MCF 10A (cell line): ENCODE measurements around the gene CUL7. TPM values are rescaled to one million over a fixed set of nuclear protein-coding genes. Genes with fewer than 3 reads are reported as not detected.

Source experiments
- BruUV-seq: library from RNA; stranded (reverse); fragments of 400-500 nt; replicated peaks from 2 replicates; lab custom pipeline; 2021; lab: Mats Ljungman, UMichigan
- CTCF ChIA-PET: fragments of 300-600 bp; sonication (Branson Sonifier 250); formaldehyde crosslinking; extraction: SDS; loops from one replicate; lab custom pipeline; 2021; ENCODE audit warnings: antibody characterized with exemption, inconsistent platforms; lab: Yijun Ruan, JAX
- POLR2A ChIA-PET: fragments of 300-600, 350-650 bp; sonication (Branson Sonifier 250); formaldehyde crosslinking; extraction: SDS; loops from one replicate; lab custom pipeline; 2020; ENCODE audit warnings: antibody characterized with exemption, inconsistent platforms; lab: Yijun Ruan, JAX
- DNase-seq: peaks from one replicate; pipeline ENCODE4 v3.0.0-alpha.2; 2018; ENCODE audit not compliant: unreplicated experiment
- H3K27ac Mint-ChIP-seq: one replicate; pipeline ENCODE4 v1.8.0; 2022; ENCODE audit warnings: mild to moderate bottlenecking, low read depth, mixed read lengths; ENCODE audit not compliant: unreplicated experiment
- H3K27me3 Mint-ChIP-seq: one replicate; pipeline ENCODE4 v1.8.0; 2022; ENCODE audit warnings: mixed read lengths; ENCODE audit not compliant: insufficient read depth, unreplicated experiment
- H3K36me3 Mint-ChIP-seq: one replicate; pipeline ENCODE4 v1.8.0; 2022; ENCODE audit warnings: mild to moderate bottlenecking, moderate library complexity, mixed read lengths; ENCODE audit not compliant: insufficient read depth, unreplicated experiment
- H3K4me1 Mint-ChIP-seq: one replicate; pipeline ENCODE4 v1.8.0; 2022; ENCODE audit warnings: mixed read lengths; ENCODE audit not compliant: insufficient read depth, unreplicated experiment
- H3K4me3 Mint-ChIP-seq: one replicate; pipeline ENCODE4 v1.8.0; 2022; ENCODE audit warnings: mild to moderate bottlenecking, moderate library complexity, mixed read lengths; ENCODE audit not compliant: unreplicated experiment
- H3K9me3 Mint-ChIP-seq: one replicate; pipeline ENCODE4 v1.8.0; 2022; ENCODE audit warnings: mixed read lengths; ENCODE audit not compliant: unreplicated experiment
- CTCF ChIP-seq: fragments of 200-600 bp; IDR thresholded peaks from one replicate; pipeline ENCODE4 v1.8.0; 2022; ENCODE audit warnings: antibody characterized with exemption, mild to moderate bottlenecking; ENCODE audit not compliant: unreplicated experiment
- intact Hi-C: fragments of 100-400 bp; cut with micrococcal nuclease; formaldehyde crosslinking; loops from 2 replicates; pipeline ENCODE4 v1.14.1; 2022
- total RNA-seq: library from RNA; stranded (reverse); gene quantifications from 2 replicates; pipeline ENCODE4 v1.2.3, GENCODE V29; 2022

Gene CUL7
- total RNA-seq, 1 experiment from 2014 or later: 22.7 TPM

- peak overlapping the region; percentile 16 for H3K27ac Mint-ChIP-seq
- peaks cover 41% of the 10 kb centered on the region for H3K36me3 Mint-ChIP-seq
- peaks cover 17% of the 10 kb centered on the region for H3K4me1 Mint-ChIP-seq
- no peak for DNase-seq
- no TSS peak for BruUV-seq
- no peak overlapping the region for H3K4me3 Mint-ChIP-seq
- H3K9me3 Mint-ChIP-seq: no peaks in the 10 kb centered on the region
- ChIA-PET CTCF (no interaction called here), POLR2A (interaction anchor here (0.7 kb wide), 2 partner anchors 40 to 91 kb away, joined by 3 to 4 read pairs; partner anchors contain the start of genes KLC4 and MRPL2)
- H3K27me3 Mint-ChIP-seq: no peaks in the 10 kb centered on the region
- no peak for TF ChIP-seq CTCF
- intact Hi-C loops: no loop called here
Measured at GRCh38 chr6:43019152-43019551, 34.5 kb downstream of the CUL7 start.

- intact Hi-C loops: no loop called here
- Mint-ChIP-seq H3K4me1 (peaks cover 31% of the 10 kb centered on the region), H3K4me3 (no peak overlapping the region), H3K27me3 (no peaks in the 10 kb centered on the region), H3K27ac (no peak overlapping the region), H3K9me3 (no peaks in the 10 kb centered on the region), H3K36me3 (peaks cover 40% of the 10 kb centered on the region)
- TF ChIP-seq CTCF: no peak
- CTCF ChIA-PET: interaction anchor here (2.7 kb wide), 1 partner anchor 127 kb away, joined by 11 read pairs; no protein-coding TSS in a partner anchor
- no TSS peak for BruUV-seq
- no peak for DNase-seq
- POLR2A ChIA-PET: interaction anchor here (0.6 to 4.9 kb wide), 4 partner anchors 37 to 321 kb away, joined by 3 to 53 read pairs (median 26); partner anchors contain the start of genes CUL7, KLC4 and MRPL2
Measured at GRCh38 chr6:43016943-43017334, 36.7 kb downstream of the CUL7 start.

- H3K4me1 Mint-ChIP-seq: peaks cover 32% of the 10 kb centered on the region
- ChIA-PET POLR2A (interaction anchor here (0.5 to 4.9 kb wide), 6 partner anchors 9 to 322 kb away, joined by 3 to 53 read pairs (median 4); partner anchors contain the start of genes CUL7, KLC4 and MRPL2), CTCF (interaction anchor here (0.6 to 2.7 kb wide), 7 partner anchors 27 to 156 kb away, joined by 3 to 11 read pairs (median 3); no protein-coding TSS in a partner anchor)
- intact Hi-C loops: no loop called here
- DNase-seq: no peak
- no peaks in the 10 kb centered on the region for H3K27me3 Mint-ChIP-seq
- H3K27ac Mint-ChIP-seq: no peak overlapping the region
- no peak for TF ChIP-seq CTCF
- H3K4me3 Mint-ChIP-seq: peak overlapping the region; percentile 39
- H3K9me3 Mint-ChIP-seq: no peaks in the 10 kb centered on the region
- BruUV-seq: no TSS peak
- peaks cover 35% of the 10 kb centered on the region for H3K36me3 Mint-ChIP-seq
Measured at GRCh38 chr6:43016176-43016942, 37.3 kb downstream of the CUL7 start.

GRCh38 chr6:43014434-43014909 lies 39.2 kb downstream of the CUL7 start:
- POLR2A ChIA-PET: interaction anchor here (0.6 to 5.5 kb wide), 31 partner anchors 7 to 1391 kb away, joined by 3 to 53 read pairs (median 5); partner anchors contain the start of genes CNPY3, CUL7, GTPBP2 and KLC4
- Mint-ChIP-seq H3K9me3 (no peaks in the 10 kb centered on the region), H3K36me3 (peaks cover 27% of the 10 kb centered on the region), H3K4me3 (peak overlapping the region; percentile 99), H3K4me1 (peaks cover 32% of the 10 kb centered on the region), H3K27me3 (no peaks in the 10 kb centered on the region), H3K27ac (peak overlapping the region; percentile 99)
- intact Hi-C loops: loop anchor here (5.0 kb wide), 1 partner anchor 38 kb away; the partner anchor contains the start of gene CUL7
- CTCF ChIA-PET: interaction anchor here (0.6 to 2.7 kb wide), 5 partner anchors 40 to 582 kb away, joined by 3 to 12 read pairs (median 5); partner anchors contain the start of gene CUL7
- no peak for TF ChIP-seq CTCF
- peak; percentile 13 for DNase-seq
- no TSS peak for BruUV-seq
